K562 (cell line): ENCODE data around the gene PIK3R6. TPM values are rescaled to one million over a fixed set of nuclear protein-coding genes. Genes with fewer than 3 reads are reported as not detected.

Experiments used
- ATAC-seq: fragments of 200-7000 bp; cut with Tn5 transposase; 3 replicates; pipeline ENCODE4 v1.9.1; 2020; ENCODE audit warnings: moderate library complexity
- BruUV-seq: library from RNA; stranded (reverse); fragments of 400-500 nt; replicated peaks from 2 replicates; lab custom pipeline; 2021; lab: Mats Ljungman, UMichigan
- CTCF ChIA-PET: fragments of 300-600 bp; formaldehyde crosslinking; extraction: SDS; loops from one replicate; lab custom pipeline; 2021; ENCODE audit warnings: low intra/inter-chr PET ratio; lab: Yijun Ruan, JAX
- POLR2A ChIA-PET: fragments of 300-600, 350-650 bp; sonication (Branson Sonifier 250); formaldehyde crosslinking; extraction: SDS; loops from one replicate; lab custom pipeline; 2021; ENCODE audit warnings: antibody characterized with exemption, inconsistent platforms; lab: Yijun Ruan, JAX
- DNase-seq, 4 experiments: peaks; one replicate each; pipeline versions ENCODE4 v3.0.0 to v3.0.0-alpha.2; 2011 to 2018; ENCODE audit warnings: low spot score in 3 of 4, mixed read lengths in 3 of 4; ENCODE audit errors: extremely low read depth in 1 of 4
- FAIRE-seq: peaks from 2 replicates; lab custom pipeline; 2011; peaks lifted over from hg19 to GRCh38; lab: Jason Lieb, UNC
- H2AFZ ChIP-seq: 2 replicates; pipeline ENCODE4 v1.6.0; 2011; ENCODE audit warnings: low read depth, low read length, control low read depth, inconsistent platforms
- H3K27ac ChIP-seq: fragments of 200-600 bp; 3 replicates; pipeline ENCODE4 v1.8.0; 2011; ENCODE audit warnings: low read depth, mild to moderate bottlenecking, control low read depth, inconsistent platforms, low read length, moderate library complexity, mixed read lengths; ENCODE audit errors: extremely low read depth
- H3K27me3 ChIP-seq, 2 experiments: fragments of 300-600 bp in 1 of 2; 2 replicates in 1 of 2; 3 replicates in 1 of 2; pipeline versions ENCODE4 v1.6.0 to v1.8.0; 2011; ENCODE audit warnings: inconsistent platforms in 2 of 2, low read length in 2 of 2, mild to moderate bottlenecking in 1 of 2, mixed read lengths in 1 of 2, moderate library complexity in 1 of 2; ENCODE audit not compliant: control insufficient read depth in 2 of 2, insufficient read depth in 2 of 2
- H3K36me3 ChIP-seq: fragments of 300-600 bp; 3 replicates; pipeline ENCODE4 v1.8.0; 2011; ENCODE audit warnings: mild to moderate bottlenecking, low read length, inconsistent platforms; ENCODE audit not compliant: control insufficient read depth, insufficient read depth
- H3K4me1 ChIP-seq, 2 experiments: fragments of 200-600 bp in 1 of 2; replicated peaks in 1 of 2; 2 replicates in 1 of 2; 3 replicates in 1 of 2; pipeline versions ENCODE4 v1.5.1 to v1.8.0; 2011; ENCODE audit warnings: inconsistent platforms in 2 of 2, low read length in 2 of 2, mild to moderate bottlenecking in 1 of 2, mixed read lengths in 1 of 2, moderate library complexity in 1 of 2; ENCODE audit not compliant: control insufficient read depth in 2 of 2, insufficient read depth in 2 of 2
- H3K4me2 ChIP-seq: 2 replicates; pipeline ENCODE4 v1.6.1; 2011; ENCODE audit warnings: low read length, control low read depth, inconsistent platforms, mixed read lengths; ENCODE audit not compliant: insufficient read depth
- H3K4me3 ChIP-seq: fragments of 200-600 bp; sonication (generic), shearing (Covaris generic); 2 replicates; pipeline ENCODE4 v1.5.1; 2016; ENCODE audit warnings: control low read depth, inconsistent platforms
- H3K79me2 ChIP-seq: fragments of 200-600 bp; 3 replicates; pipeline ENCODE4 v1.8.0; 2011; ENCODE audit warnings: low read length, inconsistent platforms; ENCODE audit not compliant: control insufficient read depth, insufficient read depth
- H3K9ac ChIP-seq, 2 experiments: 2 replicates each; pipeline versions ENCODE4 v1.6.0 to v1.6.1; 2011; ENCODE audit warnings: low read depth in 2 of 2, low read length in 2 of 2, control low read depth in 1 of 2, inconsistent platforms in 1 of 2, mild to moderate bottlenecking in 1 of 2, mixed read lengths in 1 of 2; ENCODE audit not compliant: insufficient read depth in 1 of 2
- H3K9me1 ChIP-seq: one replicate; pipeline ENCODE4 v1.6.0; 2011; ENCODE audit warnings: inconsistent platforms, mild to moderate bottlenecking, low read length, moderate library complexity; ENCODE audit not compliant: control insufficient read depth, insufficient read depth
- H3K9me3 ChIP-seq: replicated peaks from 2 replicates; pipeline ENCODE4 v1.5.1; 2011; ENCODE audit warnings: low read depth, low read length, inconsistent platforms; ENCODE audit not compliant: control insufficient read depth, insufficient read depth
- H4K20me1 ChIP-seq: replicated peaks from 2 replicates; pipeline ENCODE4 v1.6.1; 2011; ENCODE audit warnings: low read length, inconsistent platforms, mixed read lengths; ENCODE audit not compliant: control insufficient read depth, insufficient read depth
- ATF7 ChIP-seq: fragments of 450-650 bp; IDR thresholded peaks from 2 replicates; pipeline ENCODE4 v1.7.1; 2014; ENCODE audit warnings: mild to moderate bottlenecking, moderate library complexity
- CREBBP ChIP-seq: IDR thresholded peaks from one replicate; pipeline ENCODE4 v1.6.1; 2012; ENCODE audit warnings: low read depth, mild to moderate bottlenecking, control low read depth, inconsistent platforms, low read length
- CTBP1 ChIP-seq: fragments of 450-650 bp; IDR thresholded peaks from 2 replicates; pipeline ENCODE4 v1.6.1; 2016; ENCODE audit warnings: borderline replicate concordance
- CUX1 ChIP-seq: fragments of 200-800 bp; sonication (Bioruptor generic); IDR thresholded peaks from 2 replicates; pipeline ENCODE4 v1.6.1; 2016; ENCODE audit warnings: missing genetic modification characterization, missing compliant biosample characterization
- EHMT2 ChIP-seq: fragments of 450-650 bp; IDR thresholded peaks from 2 replicates; pipeline ENCODE4 v1.6.1; 2018; ENCODE audit warnings: antibody characterized with exemption
- KAT8 ChIP-seq: fragments of 450-650 bp; IDR thresholded peaks from 2 replicates; pipeline ENCODE4 v1.6.1; 2016; ENCODE audit warnings: low read depth, mild to moderate bottlenecking
- MAZ ChIP-seq, 2 experiments: fragments of 450-650 bp in 1 of 2; sonication (generic) in 1 of 2; formaldehyde crosslinking; IDR thresholded peaks in 1 of 2; conservative IDR thresholded peaks in 1 of 2; 2 replicates each; pipeline versions ENCODE4 v1.4.0 to v1.5.0; 2020; ENCODE audit warnings: mild to moderate bottlenecking in 1 of 2, missing genetic modification reagents in 1 of 2
- PHF21A ChIP-seq: fragments of 450-650 bp; IDR thresholded peaks from 2 replicates; pipeline ENCODE4 v1.6.1; 2017; ENCODE audit warnings: low read depth, borderline replicate concordance
- PML ChIP-seq: IDR thresholded peaks from 2 replicates; pipeline ENCODE4 v1.6.1; 2012; ENCODE audit warnings: low read length, inconsistent platforms
- POLR2AphosphoS2 ChIP-seq: IDR thresholded peaks from 2 replicates; pipeline ENCODE4 v1.6.1; 2012; ENCODE audit warnings: low read length, improper control_type of control experiment
- POLR2H ChIP-seq: IDR thresholded peaks from 2 replicates; pipeline ENCODE4 v1.6.1; 2016; ENCODE audit warnings: missing genetic modification characterization, low read depth, mild to moderate bottlenecking, control low read depth, missing compliant biosample characterization, moderate library complexity
- RBM22 ChIP-seq: fragments of 200-400 bp; formaldehyde crosslinking; IDR thresholded peaks from 2 replicates; pipeline ENCODE4 v1.6.1; 2018; ENCODE audit warnings: low read length, low read depth; ENCODE audit not compliant: poor library complexity, severe bottlenecking
- SMARCB1 ChIP-seq: IDR thresholded peaks from 2 replicates; pipeline ENCODE4 v1.6.1; 2011; ENCODE audit warnings: improper control_type of control experiment, low read depth; ENCODE audit not compliant: insufficient read length
- TCFL5 ChIP-seq: fragments of 250-450 bp; sonication (Bioruptor Pico); conservative IDR thresholded peaks from 2 replicates; pipeline ENCODE4 v1.6.1; 2021; ENCODE audit warnings: mild to moderate bottlenecking, moderate library complexity, matching md5 sums
- ZNF184 ChIP-seq: sonication (generic); formaldehyde crosslinking; IDR thresholded peaks from 2 replicates; pipeline ENCODE4 v1.5.0; 2020; ENCODE audit warnings: missing genetic modification reagents
- ZNF354B ChIP-seq: fragments of 250-450 bp; sonication (Bioruptor Pico); IDR thresholded peaks from 2 replicates; pipeline ENCODE4 v1.4.0; 2020
- WGBS: fragments of 100-300 bp; shearing (Covaris generic); methylation state at CpG from one replicate; pipeline ENCODE4 v1.1.6; 2016; ENCODE audit warnings: low coverage, mixed read lengths; ENCODE audit not compliant: insufficient coverage; ENCODE audit errors: missing lambda C conversion rate; 5-methylcytosine and 5-hydroxymethylcytosine counted together
- in situ Hi-C: fragments of 300-500 bp; cut with MboI; formaldehyde crosslinking; loops from 4 replicates; pipeline ENCODE4 v1.15.0; 2018; ENCODE audit warnings: inconsistent platforms, mixed read lengths
- intact Hi-C: fragments of 100-400 bp; cut with micrococcal nuclease; formaldehyde crosslinking; loops from 2 replicates; pipeline ENCODE4 v1.14.2; 2022
- polyA plus RNA-seq, 8 experiments: library from polyadenylated mRNA; depleted of rRNA in 4 of 8; stranded (reverse) in 5 of 8; unstranded in 3 of 8; fragments of >200 nt; fragmentation: Nextera tagmentation in 2 of 8; fragmentation: Illumina TruSeq in 1 of 8; extraction: Ambion mirVana in 2 of 8; extraction: Trizol in 1 of 8; gene quantifications; 2 replicates each; pipeline versions ENCODE4 v1.2.1 to v1.2.3, GENCODE V29; 2011 to 2014; ENCODE audit warnings: inconsistent platforms in 1 of 8, missing spikeins in 1 of 8
- total RNA-seq, 7 experiments: library from RNA; depleted of rRNA in 6 of 7; stranded (reverse); fragments of >200 nt in 6 of 7; fragmentation: Illumina TruSeq in 2 of 7; extraction: Trizol in 2 of 7; gene quantifications; 2 replicates each; pipeline versions ENCODE4 v1.2.1 to v1.2.3, GENCODE V29; 2011 to 2021; ENCODE audit warnings: low replicate concordance in 1 of 7
- TF ChIP-seq, protein P1 (sequence below), 2 experiments: fragments of 450-650 bp; IDR thresholded peaks; 2 replicates each; pipeline ENCODE4 v1.6.1; 2016

The PIK3R6 gene
- total and polyA plus RNA-seq, 9 of the 15 experiments (the other 6 are each of a cell fraction or from before 2014, with no cell fraction given) = 0.04 TPM; not detected in 8

DNA sequence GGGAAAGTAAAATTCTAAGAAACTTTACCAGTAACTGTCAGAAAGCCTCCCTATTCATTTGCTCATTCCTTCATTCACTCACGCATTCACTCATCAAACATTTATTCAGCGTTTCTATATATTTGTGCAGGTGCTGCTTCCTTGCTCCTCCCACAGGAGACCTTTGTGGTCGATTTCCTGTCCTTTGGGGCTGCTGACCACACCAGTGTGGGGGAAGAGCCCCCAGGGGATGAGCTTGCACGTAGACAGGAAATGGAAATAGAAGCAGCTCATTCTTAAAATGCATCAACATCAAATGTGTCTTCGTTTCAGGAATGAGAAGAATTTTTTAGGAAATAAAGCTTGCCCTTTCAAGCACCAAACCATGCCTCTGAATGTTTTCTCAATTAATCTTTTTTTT is 9.6 kb downstream of the PIK3R6 start:
- TF ChIP-seq POLR2AphosphoS2 (no peak), POLR2H (tag) (no peak), PML (no peak), PHF21A (no peak), MAZ (CRISPR knock-in tag; conservative IDR thresholded peaks at IDR 0.05 in 1 of 2, IDR thresholded peaks at IDR 0.05 in 1 of 2) (no peak), ATF7 (no peak), KAT8 (no peak), RBM22 (no peak), CREBBP (no peak), ZNF184 (CRISPR knock-in tag) (no peak), TCFL5 (CRISPR knock-in tag) (no peak), CTBP1 (no peak), CUX1 (CRISPR knock-in tag) (no peak), SMARCB1 (no peak), ZNF354B (CRISPR knock-in tag) (no peak), EHMT2 (no peak)
- TF ChIP-seq, protein P1, sequence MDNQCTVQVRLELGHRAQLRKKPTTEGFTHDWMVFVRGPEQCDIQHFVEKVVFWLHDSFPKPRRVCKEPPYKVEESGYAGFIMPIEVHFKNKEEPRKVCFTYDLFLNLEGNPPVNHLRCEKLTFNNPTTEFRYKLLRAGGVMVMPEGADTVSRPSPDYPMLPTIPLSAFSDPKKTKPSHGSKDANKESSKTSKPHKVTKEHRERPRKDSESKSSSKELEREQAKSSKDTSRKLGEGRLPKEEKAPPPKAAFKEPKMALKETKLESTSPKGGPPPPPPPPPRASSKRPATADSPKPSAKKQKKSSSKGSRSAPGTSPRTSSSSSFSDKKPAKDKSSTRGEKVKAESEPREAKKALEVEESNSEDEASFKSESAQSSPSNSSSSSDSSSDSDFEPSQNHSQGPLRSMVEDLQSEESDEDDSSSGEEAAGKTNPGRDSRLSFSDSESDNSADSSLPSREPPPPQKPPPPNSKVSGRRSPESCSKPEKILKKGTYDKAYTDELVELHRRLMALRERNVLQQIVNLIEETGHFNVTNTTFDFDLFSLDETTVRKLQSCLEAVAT (IDR thresholded peaks at IDR 0.05) = no peak
- 5% methylated on average over 4 of the region's 5 CpGs for WGBS
- H3K9me3 ChIP-seq = no peaks in the 10 kb centered on the region
- H3K4me1 ChIP-seq = peaks cover 0 to 10% of the 10 kb centered on the region in 2 experiments; a peak in 2 of 5 replicates
- ChIA-PET CTCF (interaction anchor here (0.6 kb wide), 1 partner anchor 41 kb away, joined by 3 read pairs; no protein-coding TSS in a partner anchor), POLR2A (no interaction called here)
- no peak overlapping the region for H3K4me2 ChIP-seq
- no peaks in the 10 kb centered on the region for H3K36me3 ChIP-seq
- intact Hi-C loops (no loop called here), in situ Hi-C loops (no loop called here)
- no peak overlapping the region for H3K27ac ChIP-seq
- no peak for DNase-seq
- H3K4me3 ChIP-seq = no peak overlapping the region
- no peaks in the 10 kb centered on the region for H3K79me2 ChIP-seq
- FAIRE-seq = no peak
- BruUV-seq = no TSS peak
- H2AFZ ChIP-seq = no peak overlapping the region
- no peaks in the 10 kb centered on the region for H4K20me1 ChIP-seq
- no peaks in the 10 kb centered on the region for H3K9me1 ChIP-seq
- H3K9ac ChIP-seq = no peak overlapping the region
- H3K27me3 ChIP-seq = peaks cover 0 to 5% of the 10 kb centered on the region in 2 experiments; a peak in 1 of 5 replicates
- ATAC-seq = no peak
